ENCODE measurements around the gene AUTS2. TPM values are rescaled to one million over a fixed set of nuclear protein-coding genes. Genes with fewer than 3 reads are reported as not detected.
A peak's percentile ranks its signal among the peaks of the same experiment; 100 is the strongest.

The AUTS2 gene
- total RNA-seq, 1 experiment from 2014 or later: 30.1 TPM

DNA sequence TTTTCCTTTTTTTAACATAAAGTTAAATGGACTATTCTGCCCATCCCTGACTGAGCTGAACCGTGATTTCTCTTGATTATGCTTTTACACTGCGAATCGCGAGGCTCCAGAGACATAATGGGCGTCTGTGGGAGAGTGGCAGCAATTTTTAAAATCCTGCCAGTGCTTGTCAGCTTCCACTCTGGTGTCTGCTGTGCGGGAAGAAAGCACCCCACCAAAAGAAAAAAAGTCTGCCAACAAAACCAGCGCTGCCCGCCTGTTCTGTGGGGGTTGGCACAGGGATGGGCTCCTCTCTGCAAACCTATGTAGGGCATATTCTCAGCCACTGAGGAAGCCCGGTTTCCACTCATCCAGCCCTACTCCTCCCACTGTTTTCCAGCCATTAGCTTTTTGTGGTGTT lies 941.3 kb downstream of the AUTS2 start:
- H3K4me1 ChIP-seq: no peaks in the 10 kb centered on the region

DNA sequence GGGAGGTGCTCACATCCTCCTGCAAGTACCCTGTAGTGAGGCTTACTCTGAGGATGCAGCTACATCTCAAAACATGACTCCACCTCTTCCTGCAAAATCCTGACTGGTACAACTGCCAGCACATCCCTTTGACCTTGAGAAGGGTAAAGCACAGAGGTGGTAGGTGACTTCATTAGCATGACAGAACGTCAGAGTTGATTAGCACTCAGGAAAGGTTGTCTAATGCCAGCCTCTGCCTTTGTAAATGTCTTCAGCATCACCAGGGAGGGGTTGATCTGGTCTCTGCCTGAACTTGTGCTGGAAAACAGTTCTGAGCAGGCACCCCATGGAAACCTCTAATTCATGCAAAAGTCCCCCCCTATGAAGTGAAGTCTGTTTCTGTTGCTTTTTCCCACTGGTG lies 942.4 kb downstream of the AUTS2 start:
- Histone ChIP-seq H3K9me3 (replicated peaks) (no peaks in the 10 kb centered on the region), H3K27me3 (no peaks in the 10 kb centered on the region), H3K27ac (no peak overlapping the region), H3K4me3 (no peak overlapping the region), H3K4me1 (no peaks in the 10 kb centered on the region), H3K36me3 (no peaks in the 10 kb centered on the region)
- no peak for DNase-seq

More for the DNA sequence above, 941.3 kb downstream of the AUTS2 start:
- no peaks in the 10 kb centered on the region for H3K27me3 ChIP-seq
- H3K27ac ChIP-seq: no peak overlapping the region
- H3K4me3 ChIP-seq: no peak overlapping the region
- no peaks in the 10 kb centered on the region for H3K36me3 ChIP-seq
- H3K9me3 ChIP-seq (replicated peaks): no peaks in the 10 kb centered on the region
- no peak for DNase-seq

DNA sequence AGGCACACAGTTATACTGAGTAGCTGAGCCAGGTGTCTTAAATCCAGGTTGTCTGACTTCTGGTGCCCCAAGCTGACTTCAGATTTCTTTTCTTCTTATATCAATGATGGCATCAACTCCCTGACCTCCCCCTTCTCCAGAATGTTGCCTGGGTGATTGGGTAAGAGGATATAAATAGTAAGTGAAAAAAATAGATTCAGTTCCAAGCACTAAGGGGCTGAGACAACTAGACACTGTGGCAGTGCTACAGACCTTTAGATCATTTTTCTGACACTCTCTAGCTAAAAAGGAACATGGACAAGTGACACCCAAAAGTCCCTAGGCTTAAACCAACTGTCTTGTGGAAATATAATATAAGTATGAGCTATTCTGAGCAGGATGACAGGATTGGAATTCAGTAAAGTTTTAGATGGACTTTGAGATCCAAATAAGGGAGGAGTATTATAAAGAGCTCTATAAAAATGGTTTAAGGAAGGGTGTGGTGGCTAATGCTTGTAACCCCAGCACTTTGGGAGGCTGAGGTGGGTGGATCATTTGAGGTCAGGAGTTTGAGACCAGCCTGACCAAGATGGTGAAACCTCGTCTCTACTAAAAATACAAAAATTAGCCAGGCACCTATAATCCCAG lies 944.6 kb downstream of the AUTS2 start:
- Histone ChIP-seq H3K9me3 (replicated peaks) (no peaks in the 10 kb centered on the region), H3K27ac (no peak overlapping the region), H3K4me1 (no peaks in the 10 kb centered on the region), H3K4me3 (no peak overlapping the region), H3K27me3 (no peaks in the 10 kb centered on the region), H3K36me3 (no peaks in the 10 kb centered on the region)
- DNase-seq: no peak

DNA sequence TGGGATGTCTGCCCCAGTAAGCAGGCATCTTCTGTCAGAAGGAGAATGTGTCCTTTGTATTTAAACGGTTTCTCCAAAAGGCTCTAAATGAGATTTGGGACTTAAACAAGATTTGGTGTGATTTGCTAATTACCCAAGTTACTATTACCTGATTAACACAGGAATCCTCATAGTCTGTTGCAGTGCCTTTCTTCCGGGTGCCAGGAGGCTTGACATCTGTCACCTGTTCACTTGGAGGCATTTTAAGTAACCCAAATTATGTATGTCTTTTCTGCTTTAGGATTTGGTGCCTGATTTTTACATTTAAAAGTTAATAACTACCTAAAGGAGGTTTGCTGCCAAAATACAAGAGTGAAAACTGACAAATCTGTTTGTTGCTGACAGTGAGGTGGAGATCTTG lies 945.7 kb downstream of the AUTS2 start:
- Histone ChIP-seq H3K27me3 (no peaks in the 10 kb centered on the region), H3K4me1 (no peaks in the 10 kb centered on the region), H3K9me3 (replicated peaks) (no peaks in the 10 kb centered on the region), H3K27ac (no peak overlapping the region), H3K4me3 (no peak overlapping the region), H3K36me3 (no peaks in the 10 kb centered on the region)
- no peak for DNase-seq

DNA sequence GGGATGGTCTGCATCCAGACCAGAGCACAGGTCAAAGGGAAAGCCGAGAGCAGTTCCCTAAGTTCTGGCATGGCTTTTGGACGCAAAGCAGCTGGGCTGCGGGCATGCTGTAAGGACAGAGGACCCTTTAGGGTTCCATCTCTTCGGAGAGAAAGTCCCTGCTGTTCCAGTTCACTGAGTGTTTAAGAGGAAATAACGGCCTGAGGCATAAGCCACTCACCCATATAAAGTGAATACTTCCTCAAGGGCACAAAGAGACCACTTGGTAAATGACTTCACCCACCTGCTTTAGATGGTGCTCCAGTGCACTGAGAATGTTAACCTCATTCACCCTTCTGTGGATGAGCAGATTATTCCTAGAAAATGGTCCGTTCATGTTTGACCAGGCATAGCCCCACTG lies 946.9 kb downstream of the AUTS2 start:
- no peaks in the 10 kb centered on the region for H3K4me1 ChIP-seq

DNA sequence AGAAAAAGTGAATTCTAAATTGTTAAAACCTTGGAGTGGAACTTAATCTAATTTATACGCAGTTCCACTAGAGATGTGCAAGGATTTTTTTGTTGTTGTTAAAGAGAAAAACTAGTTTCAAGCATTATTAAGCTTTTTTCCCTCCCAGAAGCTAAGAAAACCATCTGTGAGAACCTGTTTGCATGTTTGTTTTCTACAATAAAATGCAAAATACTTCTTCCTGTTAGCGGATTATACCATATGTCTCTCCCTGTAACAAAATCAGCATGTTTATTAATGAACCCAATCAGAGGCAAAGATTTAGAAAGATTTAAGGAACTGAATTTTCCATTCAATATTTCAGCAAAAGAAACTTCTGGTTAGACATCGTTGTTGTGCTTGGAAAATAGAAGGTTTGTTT lies 953.9 kb downstream of the AUTS2 start:
- no peak for DNase-seq
- Histone ChIP-seq H3K9me3 (replicated peaks) (0 out of 2 replicates have a peak, but pooled peaks cover 8% of the 10 kb centered on the region), H3K36me3 (0 out of 2 replicates have a peak, but pooled peaks cover 2% of the 10 kb centered on the region), H3K27me3 (no peaks in the 10 kb centered on the region), H3K27ac (no peak overlapping the region), H3K4me1 (no peaks in the 10 kb centered on the region), H3K4me3 (no peak overlapping the region)

More for the DNA sequence above, 946.9 kb downstream of the AUTS2 start:
- no peak overlapping the region for H3K27ac ChIP-seq
- H3K9me3 ChIP-seq (replicated peaks): 0 out of 2 replicates have a peak, but pooled peaks cover 4% of the 10 kb centered on the region
- H3K36me3 ChIP-seq: 0 out of 2 replicates have a peak, but pooled peaks cover 2% of the 10 kb centered on the region
- no peak overlapping the region for H3K4me3 ChIP-seq
- no peak for DNase-seq
- no peaks in the 10 kb centered on the region for H3K27me3 ChIP-seq

DNA sequence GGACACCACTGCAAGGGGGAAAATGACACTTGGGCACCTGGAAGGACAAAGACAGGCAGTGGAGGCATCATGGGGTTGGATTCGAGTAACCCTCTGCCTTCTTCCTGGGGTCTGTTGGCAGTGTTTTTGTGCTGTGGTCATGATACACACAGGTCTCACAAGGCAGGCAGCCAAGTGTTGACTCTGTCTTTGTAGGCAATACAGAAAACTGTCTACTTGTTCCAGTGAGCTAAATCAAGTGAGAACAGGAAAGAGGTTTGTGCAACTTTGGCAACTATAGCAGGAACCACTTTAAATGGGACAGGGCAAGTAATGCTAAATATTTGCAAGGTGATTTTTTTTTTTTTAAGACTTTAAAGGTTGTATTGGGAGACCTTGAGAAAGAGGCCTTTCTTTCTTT lies 955.1 kb downstream of the AUTS2 start:
- Histone ChIP-seq H3K9me3 (replicated peaks) (0 out of 2 replicates have a peak, but pooled peaks cover 8% of the 10 kb centered on the region), H3K27ac (no peak overlapping the region), H3K27me3 (no peaks in the 10 kb centered on the region), H3K4me3 (no peak overlapping the region), H3K36me3 (0 out of 2 replicates have a peak, but pooled peaks cover 2% of the 10 kb centered on the region), H3K4me1 (no peaks in the 10 kb centered on the region)
- DNase-seq: no peak

DNA sequence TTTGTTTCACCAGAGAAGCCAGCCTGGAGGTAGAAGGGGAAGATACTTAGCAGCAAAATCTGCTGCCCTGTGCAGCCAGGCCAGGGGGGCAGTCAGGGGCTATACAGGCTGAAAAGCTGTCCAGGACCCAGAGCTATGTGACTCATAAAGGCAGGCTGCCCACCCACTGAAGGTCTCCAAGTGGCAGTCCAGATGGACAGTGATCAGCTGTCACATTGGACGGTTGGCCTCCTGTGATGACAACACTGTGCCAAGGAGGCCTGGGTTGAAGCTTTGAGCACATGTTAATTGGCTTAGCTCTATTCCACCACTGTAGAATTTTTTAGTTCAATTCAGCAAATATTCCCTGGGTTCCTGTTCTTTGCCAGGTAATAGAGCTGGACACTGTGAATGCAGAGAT lies 956.4 kb downstream of the AUTS2 start:
- Histone ChIP-seq H3K9me3 (replicated peaks) (0 out of 2 replicates have a peak, but pooled peaks cover 4% of the 10 kb centered on the region), H3K36me3 (no peaks in the 10 kb centered on the region), H3K27ac (no peak overlapping the region), H3K4me3 (no peak overlapping the region), H3K27me3 (no peaks in the 10 kb centered on the region), H3K4me1 (no peaks in the 10 kb centered on the region)
- no peak for DNase-seq

DNA sequence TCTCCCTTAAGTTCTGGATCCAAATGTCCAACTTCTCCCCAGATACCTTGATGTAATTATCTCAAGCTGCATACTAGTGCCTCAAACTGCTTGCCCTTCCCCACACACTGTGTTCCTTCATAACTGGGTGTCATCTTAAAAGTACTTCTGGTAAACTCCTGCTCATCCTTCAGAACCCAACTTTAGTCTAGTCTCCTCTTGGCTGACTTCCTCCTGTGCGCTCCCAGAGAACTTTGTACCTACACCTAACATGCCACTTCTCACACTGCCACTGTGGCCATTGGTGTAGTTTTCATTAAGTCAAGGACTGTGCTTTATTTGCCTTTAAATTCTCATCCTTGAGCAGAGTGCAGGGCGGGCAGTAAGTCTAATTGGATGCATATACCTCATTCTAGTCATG lies 958.5 kb downstream of the AUTS2 start:
- no peak overlapping the region for H3K27ac ChIP-seq
- H3K4me1 ChIP-seq: no peaks in the 10 kb centered on the region
- 0 out of 2 replicates have a peak, but pooled peaks cover 5% of the 10 kb centered on the region for H3K9me3 ChIP-seq (replicated peaks)
- H3K4me3 ChIP-seq: no peak overlapping the region
- no peaks in the 10 kb centered on the region for H3K36me3 ChIP-seq
- no peak for DNase-seq
- no peaks in the 10 kb centered on the region for H3K27me3 ChIP-seq

DNA sequence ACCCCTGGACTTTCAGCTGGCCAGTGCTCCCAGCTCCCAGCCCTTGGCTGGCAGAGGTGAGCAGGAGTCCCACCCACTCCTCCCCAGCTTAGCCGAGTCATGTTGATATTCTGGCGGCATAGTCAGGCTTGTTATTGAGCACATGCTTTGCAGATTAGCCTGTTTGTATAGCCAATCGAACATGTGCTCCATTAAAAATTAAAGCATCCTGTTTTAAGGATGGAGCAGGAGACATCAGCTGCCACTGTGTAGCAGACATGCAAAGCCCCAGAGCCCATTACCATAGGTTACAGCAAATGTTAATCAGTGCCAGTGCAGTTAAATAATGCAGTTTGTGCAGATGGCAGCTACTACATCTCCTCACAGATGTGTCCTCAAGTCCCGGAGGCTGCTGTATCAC lies 959.1 kb downstream of the AUTS2 start:
- H3K4me3 ChIP-seq: no peak overlapping the region
- no peak for DNase-seq
- H3K4me1 ChIP-seq: no peaks in the 10 kb centered on the region
- H3K27me3 ChIP-seq: no peaks in the 10 kb centered on the region
- H3K36me3 ChIP-seq: no peaks in the 10 kb centered on the region
- 0 out of 2 replicates have a peak, but pooled peaks cover 5% of the 10 kb centered on the region for H3K9me3 ChIP-seq (replicated peaks)
- no peak overlapping the region for H3K27ac ChIP-seq

DNA sequence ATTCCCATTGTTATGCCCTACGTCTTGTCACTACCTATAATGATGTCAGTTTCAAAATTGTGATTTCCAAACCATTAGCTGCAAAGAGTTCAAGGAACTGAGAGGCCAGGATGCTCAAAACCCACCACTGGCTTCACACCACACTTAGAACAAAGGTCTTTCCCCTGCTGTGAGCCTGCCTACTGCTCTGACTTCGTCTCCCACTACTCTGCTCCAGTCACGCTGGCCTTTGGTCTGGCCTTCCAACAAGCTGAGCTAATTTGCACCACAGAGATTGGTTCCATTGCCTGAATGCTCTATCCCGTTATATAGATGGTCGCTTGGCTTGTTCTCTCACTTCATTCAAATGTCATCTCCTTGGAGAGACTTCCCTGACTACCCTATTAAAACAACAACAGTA lies 961.5 kb downstream of the AUTS2 start:
- no peaks in the 10 kb centered on the region for H3K27me3 ChIP-seq
- H3K36me3 ChIP-seq: no peaks in the 10 kb centered on the region
- no peak overlapping the region for H3K27ac ChIP-seq
- no peak for DNase-seq
- 0 out of 2 replicates have a peak, but pooled peaks cover 5% of the 10 kb centered on the region for H3K9me3 ChIP-seq (replicated peaks)
- no peak overlapping the region for H3K4me3 ChIP-seq
- peaks cover 12% of the 10 kb centered on the region for H3K4me1 ChIP-seq

DNA sequence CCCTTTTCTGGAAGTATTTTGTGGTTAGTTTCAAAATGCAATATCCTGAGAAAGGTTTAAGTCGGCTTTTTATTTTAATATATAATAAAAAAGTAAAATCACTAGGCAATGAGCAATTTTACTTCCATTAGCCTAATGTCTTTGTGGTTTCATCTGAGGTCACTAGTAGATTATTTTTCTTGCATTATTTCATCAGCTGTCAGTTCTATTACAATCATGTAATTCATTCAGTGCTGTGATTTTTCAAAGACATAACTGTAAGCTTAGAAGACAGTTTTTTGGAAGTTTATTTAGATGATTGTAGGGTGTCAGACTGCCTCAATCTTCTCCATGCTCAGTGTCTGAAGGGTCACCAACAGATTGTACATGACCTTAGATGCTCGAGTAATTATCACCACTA lies 965.7 kb downstream of the AUTS2 start:
- peaks cover 18% of the 10 kb centered on the region for H3K4me1 ChIP-seq
- no peak overlapping the region for H3K27ac ChIP-seq
- no peaks in the 10 kb centered on the region for H3K27me3 ChIP-seq
- DNase-seq: no peak
- 0 out of 2 replicates have a peak, but pooled peaks cover 2% of the 10 kb centered on the region for H3K9me3 ChIP-seq (replicated peaks)
- no peaks in the 10 kb centered on the region for H3K36me3 ChIP-seq
- no peak overlapping the region for H3K4me3 ChIP-seq

DNA sequence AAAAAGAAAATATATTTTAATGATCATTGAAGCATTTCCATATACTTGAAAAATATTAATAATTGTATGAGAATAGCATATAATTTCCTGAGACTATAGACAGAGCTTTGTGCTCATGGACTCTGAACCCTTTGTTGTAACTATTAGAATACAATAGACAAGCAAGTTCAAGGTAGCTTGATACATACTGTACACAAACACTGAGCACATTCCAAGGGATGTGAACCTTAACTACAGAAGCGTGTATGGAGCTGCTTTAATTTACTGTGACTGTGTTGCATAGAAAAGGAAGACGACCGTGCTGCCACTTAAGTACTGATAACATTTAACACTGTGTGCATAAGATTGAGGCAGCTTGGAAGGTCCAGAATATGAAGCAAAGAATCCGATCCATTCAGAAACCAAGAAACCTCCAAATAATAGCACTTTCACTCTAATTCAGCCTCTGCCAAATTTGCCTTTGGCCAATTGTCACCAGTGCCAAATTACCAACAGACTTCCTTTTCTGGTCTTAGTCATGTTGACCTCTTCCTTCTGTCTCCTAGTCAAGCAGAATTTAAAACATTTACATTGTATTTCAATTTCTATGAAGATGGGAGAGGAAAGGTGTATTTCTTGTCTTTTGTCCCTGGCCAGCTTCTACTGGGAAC lies 967.6 kb downstream of the AUTS2 start:
- H3K4me3 ChIP-seq: no peak overlapping the region
- no peaks in the 10 kb centered on the region for H3K9me3 ChIP-seq (replicated peaks)
- no peaks in the 10 kb centered on the region for H3K36me3 ChIP-seq
- no peaks in the 10 kb centered on the region for H3K27me3 ChIP-seq
- H3K27ac ChIP-seq: no peak overlapping the region
- H3K4me1 ChIP-seq: peaks cover 32% of the 10 kb centered on the region
- DNase-seq: no peak

DNA sequence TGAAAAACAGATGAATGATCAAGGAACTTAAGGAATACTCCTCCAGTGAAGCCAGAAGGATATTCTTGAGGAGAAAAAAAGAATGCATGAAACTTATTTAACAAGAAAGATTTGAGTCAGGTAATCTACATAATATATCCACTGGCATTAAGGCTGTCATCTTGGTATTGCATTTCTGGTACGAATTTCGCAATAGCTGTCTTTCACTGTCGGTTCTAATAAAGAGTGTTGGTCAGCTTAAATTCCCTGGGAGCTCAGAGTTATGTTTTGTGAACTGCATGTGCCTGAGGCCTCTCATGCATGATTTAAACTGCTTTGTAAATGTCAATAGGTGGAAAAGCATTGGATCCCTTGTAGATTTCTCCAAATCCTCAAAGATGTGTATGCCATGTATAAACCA lies 968.4 kb downstream of the AUTS2 start:
- H3K9me3 ChIP-seq (replicated peaks): no peaks in the 10 kb centered on the region
- no peak overlapping the region for H3K4me3 ChIP-seq
- H3K27me3 ChIP-seq: no peaks in the 10 kb centered on the region
- no peak for DNase-seq
- no peaks in the 10 kb centered on the region for H3K36me3 ChIP-seq
- H3K27ac ChIP-seq: no peak overlapping the region
- H3K4me1 ChIP-seq: peaks cover 32% of the 10 kb centered on the region

DNA sequence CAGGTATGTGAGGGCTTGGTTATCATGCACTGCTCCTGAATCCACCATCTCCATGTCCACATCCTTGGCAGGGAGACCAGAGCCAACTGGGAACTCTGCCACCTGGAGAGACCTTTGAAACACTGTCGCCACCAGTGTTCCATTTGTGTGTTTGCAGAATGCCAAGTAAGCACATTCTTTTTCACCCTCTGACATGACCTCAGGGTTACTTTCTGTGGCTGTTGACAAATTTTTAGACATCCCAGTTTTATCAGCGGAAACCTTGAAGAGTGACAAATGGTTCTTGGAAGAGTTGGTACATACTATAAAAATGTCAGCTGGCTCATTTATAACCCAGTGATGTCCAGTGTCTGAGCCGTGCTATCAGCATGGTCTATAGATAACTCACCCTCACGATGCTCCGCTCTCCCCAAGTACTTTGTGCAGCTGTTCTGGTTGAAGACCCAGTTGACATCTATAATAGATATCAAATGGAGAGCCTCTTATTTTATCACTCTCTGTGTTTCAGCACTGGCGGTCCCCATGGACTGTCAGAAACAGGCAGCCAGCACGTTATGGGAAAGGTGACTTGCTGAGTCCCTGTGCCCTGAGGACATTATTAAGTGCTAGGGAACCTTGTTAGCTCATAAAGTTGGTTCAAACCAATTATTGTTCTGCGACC lies 970.5 kb downstream of the AUTS2 start:
- Histone ChIP-seq H3K4me3 (no peak overlapping the region), H3K27ac (peak overlapping the region; percentile 11), H3K4me1 (peaks cover 35% of the 10 kb centered on the region), H3K9me3 (replicated peaks) (no peaks in the 10 kb centered on the region), H3K36me3 (no peaks in the 10 kb centered on the region), H3K27me3 (no peaks in the 10 kb centered on the region)
- DNase-seq: no peak

All from SJCRH30 (cell line).